ENCODE results near the gene GPR82. TPM values are rescaled to one million over a fixed set of nuclear protein-coding genes. Genes with fewer than 3 reads are reported as not detected.
"Not testable (repeated sequence)": the region's sequence is repeated elsewhere in the genome, so short reads cannot be mapped to it uniquely, and the experiment has no call there.

The GPR82 gene, protein sequence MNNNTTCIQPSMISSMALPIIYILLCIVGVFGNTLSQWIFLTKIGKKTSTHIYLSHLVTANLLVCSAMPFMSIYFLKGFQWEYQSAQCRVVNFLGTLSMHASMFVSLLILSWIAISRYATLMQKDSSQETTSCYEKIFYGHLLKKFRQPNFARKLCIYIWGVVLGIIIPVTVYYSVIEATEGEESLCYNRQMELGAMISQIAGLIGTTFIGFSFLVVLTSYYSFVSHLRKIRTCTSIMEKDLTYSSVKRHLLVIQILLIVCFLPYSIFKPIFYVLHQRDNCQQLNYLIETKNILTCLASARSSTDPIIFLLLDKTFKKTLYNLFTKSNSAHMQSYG
- polyA plus RNA-seq (2013, experiment 1 of 2), result not detected
- polyA plus RNA-seq (2013, experiment 2 of 2), result not detected

DNA sequence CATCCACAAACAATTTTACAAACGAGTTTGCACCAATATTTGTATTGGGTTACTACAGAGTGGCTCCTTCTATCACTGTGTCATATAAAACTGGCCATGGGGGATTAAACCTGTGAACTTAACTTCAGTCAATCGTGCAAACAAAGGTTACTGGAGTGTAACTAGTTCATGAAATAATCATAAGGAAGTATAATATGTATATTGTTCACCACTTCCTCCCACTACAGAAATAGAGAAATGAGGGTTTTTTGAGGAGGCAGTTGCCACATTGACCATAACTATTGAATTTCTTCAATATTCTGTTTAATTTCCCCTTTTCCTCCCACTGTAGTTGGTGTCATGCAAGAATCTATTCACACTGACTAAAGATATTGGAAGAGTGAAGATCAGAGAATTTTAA is at the start of gene GPR82:
TSS of gene GPR82 (plus strand) at position 356 of the 400 bp plus-strand sequence. CDS start 2,846 bp downstream, outside the sequence.
- Histone ChIP-seq H3K27me3 (ENCODE audit: insufficient read depth, low read length) (no peaks in the 10 kb centered on the region), H3K36me3 (ENCODE audit: insufficient read depth, low read length) (no peaks in the 10 kb centered on the region; the same call in 1 of the 2 replicates), H3K4me1 (ENCODE audit: insufficient read depth, low read length) (no peaks in the 10 kb centered on the region), H3K27ac (ENCODE audit: low read depth, low read length) (no peak within 1 kb of the TSS), H3K4me3 (ENCODE audit: low read length) (no peak within 1 kb of the TSS), H3K9ac (ENCODE audit: low read depth, low read length) (no peak within 1 kb of the TSS), H3K9me3 (ENCODE audit: insufficient read depth, low read depth, low read length) (peaks cover 4% of the 10 kb centered on the region; the same call in 1 of the 2 replicates)
- 100% methylated on average over 1 of the region's 2 CpGs for WGBS

DNA sequence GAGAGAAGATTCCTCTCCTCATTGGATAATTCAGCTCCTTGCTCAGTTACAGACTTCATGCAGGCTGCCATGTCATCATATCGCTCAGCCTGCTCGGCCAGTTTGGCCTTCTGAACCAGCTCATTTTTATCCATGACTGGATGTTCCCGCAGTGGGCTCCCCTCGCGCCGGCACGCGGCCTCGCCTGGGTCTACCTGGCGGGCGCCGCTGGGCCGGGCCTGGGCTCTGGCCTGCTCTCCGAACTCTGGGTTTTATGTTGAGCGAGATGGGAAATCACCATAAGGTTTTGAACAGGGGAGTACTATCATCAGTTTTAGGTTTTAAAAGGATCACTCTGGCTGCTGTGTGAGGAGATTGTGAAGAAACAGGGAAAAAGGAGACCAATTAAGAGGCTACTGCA is 47.6 kb upstream of the GPR82 start:
- not testable (repeated sequence) for H3K27ac ChIP-seq (ENCODE audit: low read depth, low read length); H3K4me3 ChIP-seq (ENCODE audit: low read length); H3K9me3 ChIP-seq (ENCODE audit: insufficient read depth, low read depth, low read length); H3K4me1 ChIP-seq (ENCODE audit: insufficient read depth, low read length); H3K27me3 ChIP-seq (ENCODE audit: insufficient read depth, low read length); H3K9ac ChIP-seq (ENCODE audit: low read depth, low read length); H3K36me3 ChIP-seq (ENCODE audit: insufficient read depth, low read length)
- WGBS, result 96% methylated on average over 15 of the region's 15 CpGs

DNA sequence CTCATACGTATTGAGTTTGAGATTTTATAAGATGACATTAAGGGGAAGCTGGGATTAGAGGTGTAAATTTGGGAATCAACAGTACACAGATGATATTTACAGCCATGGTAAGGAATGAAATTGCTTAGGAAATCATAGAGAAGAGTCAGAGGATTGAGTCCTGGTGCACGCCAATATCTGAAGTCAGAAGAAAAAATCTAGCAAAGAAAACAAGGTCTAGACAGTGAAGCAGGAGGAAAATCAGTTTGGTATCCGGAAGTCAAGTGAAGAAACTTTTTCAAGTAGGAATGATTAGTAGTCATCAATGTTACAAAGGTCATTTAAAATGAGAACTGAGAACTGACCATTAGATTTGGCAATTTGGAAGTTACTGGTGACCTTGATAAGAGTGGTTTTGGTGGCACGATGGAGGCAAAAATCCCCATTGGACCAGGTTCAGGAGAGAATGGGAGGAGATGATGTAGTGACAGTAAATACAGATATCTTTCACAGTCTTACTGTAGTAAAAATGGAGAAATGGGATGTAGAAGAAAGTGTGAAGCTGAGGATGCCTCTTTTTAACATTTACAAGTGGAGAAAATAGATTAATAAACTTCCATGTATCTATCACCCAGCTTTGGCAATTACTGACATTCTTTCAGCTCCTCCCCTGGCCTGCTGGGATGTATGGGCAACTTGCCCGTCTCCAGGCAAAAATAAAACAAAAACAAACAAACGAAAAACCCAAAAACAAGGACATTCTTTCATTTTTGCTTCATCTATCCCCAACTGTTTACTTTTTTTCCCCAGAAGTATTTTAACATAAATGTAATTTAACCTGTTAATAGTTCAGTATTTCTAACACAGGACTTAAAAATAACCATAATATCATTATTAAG is 46.6 kb upstream of the GPR82 start:
- Histone ChIP-seq H3K27ac (ENCODE audit: low read depth, low read length) (no peak overlapping the region), H3K4me3 (ENCODE audit: low read length) (no peak overlapping the region), H3K4me1 (ENCODE audit: insufficient read depth, low read length) (no peaks in the 10 kb centered on the region), H3K36me3 (ENCODE audit: insufficient read depth, low read length) (no peaks in the 10 kb centered on the region), H3K9me3 (ENCODE audit: insufficient read depth, low read depth, low read length) (no peaks in the 10 kb centered on the region), H3K9ac (ENCODE audit: low read depth, low read length) (no peak overlapping the region), H3K27me3 (ENCODE audit: insufficient read depth, low read length) (no peaks in the 10 kb centered on the region)
- 94% methylated on average over 6 of the region's 6 CpGs for WGBS

DNA sequence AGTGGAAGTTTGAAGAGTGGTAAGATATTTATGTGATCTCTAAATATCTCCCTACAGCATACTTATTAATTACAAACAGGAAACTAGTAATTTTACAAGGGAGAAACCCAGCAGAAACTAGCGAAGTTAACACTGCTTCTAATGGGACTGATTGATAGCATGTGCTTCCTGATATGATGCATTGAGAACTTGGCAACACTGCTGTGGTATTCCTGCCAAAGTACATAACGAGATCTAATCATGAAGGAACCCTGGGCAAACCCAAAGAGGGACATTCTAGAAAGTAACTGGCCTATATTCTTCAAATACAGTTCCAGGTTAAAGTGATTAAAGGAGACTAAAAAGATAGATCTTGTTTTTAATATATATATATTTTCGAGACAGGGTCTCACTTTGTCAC is 39.8 kb upstream of the GPR82 start:
- Histone ChIP-seq H3K27me3 (ENCODE audit: insufficient read depth, low read length) (no peaks in the 10 kb centered on the region), H3K36me3 (ENCODE audit: insufficient read depth, low read length) (no peaks in the 10 kb centered on the region), H3K4me3 (ENCODE audit: low read length) (no peak overlapping the region), H3K9ac (ENCODE audit: low read depth, low read length) (no peak overlapping the region), H3K4me1 (ENCODE audit: insufficient read depth, low read length) (no peaks in the 10 kb centered on the region), H3K9me3 (ENCODE audit: insufficient read depth, low read depth, low read length) (no peaks in the 10 kb centered on the region), H3K27ac (ENCODE audit: low read depth, low read length) (no peak overlapping the region)
- WGBS, result 94% methylated on average over 3 of the region's 3 CpGs

DNA sequence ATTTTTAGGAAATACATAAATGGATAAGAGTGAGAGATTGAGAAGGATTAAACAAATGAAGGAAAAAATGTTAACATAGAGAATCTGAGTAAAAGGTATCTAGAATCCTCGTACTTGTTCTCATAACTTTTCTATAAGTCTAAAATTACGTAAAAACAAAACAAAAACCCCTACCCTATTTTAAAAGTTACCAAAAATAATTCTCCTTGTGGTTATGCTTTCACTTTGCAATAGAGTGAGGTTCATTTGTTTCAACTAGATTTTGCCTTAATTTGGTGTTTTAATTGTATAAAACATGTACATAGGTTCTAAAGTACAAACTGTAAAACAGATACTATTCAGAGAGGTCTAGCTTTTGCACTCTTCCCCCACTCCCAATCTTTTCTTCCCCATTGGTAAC is 39.0 kb upstream of the GPR82 start:
- Histone ChIP-seq H3K27ac (ENCODE audit: low read depth, low read length) (no peak overlapping the region), H3K9ac (ENCODE audit: low read depth, low read length) (no peak overlapping the region), H3K27me3 (ENCODE audit: insufficient read depth, low read length) (no peaks in the 10 kb centered on the region), H3K9me3 (ENCODE audit: insufficient read depth, low read depth, low read length) (no peaks in the 10 kb centered on the region), H3K4me3 (ENCODE audit: low read length) (no peak overlapping the region), H3K4me1 (ENCODE audit: insufficient read depth, low read length) (no peaks in the 10 kb centered on the region), H3K36me3 (ENCODE audit: insufficient read depth, low read length) (no peaks in the 10 kb centered on the region)
- WGBS, result no CpG with 5 or more reads among the region's 2 CpGs

DNA sequence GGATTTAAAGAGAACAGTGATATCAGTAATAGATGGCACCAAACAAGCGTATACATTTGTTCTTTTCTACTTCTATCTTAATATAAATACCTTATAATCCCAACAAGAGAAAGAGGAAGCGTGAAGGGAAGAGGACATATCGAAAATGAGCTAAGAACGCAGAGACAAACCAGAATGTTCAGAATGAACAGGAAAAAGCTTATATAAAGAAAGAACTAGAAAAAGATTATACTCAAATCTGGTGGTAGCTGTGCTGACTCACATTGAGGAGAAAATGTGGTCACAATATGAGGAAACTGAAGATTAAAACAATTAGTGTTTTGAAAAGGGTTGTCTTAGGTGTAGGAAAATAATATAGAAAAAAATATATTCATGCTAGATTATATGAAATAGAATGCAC is 37.2 kb upstream of the GPR82 start:
- Histone ChIP-seq H3K36me3 (ENCODE audit: insufficient read depth, low read length) (no peaks in the 10 kb centered on the region), H3K27me3 (ENCODE audit: insufficient read depth, low read length) (no peaks in the 10 kb centered on the region), H3K9ac (ENCODE audit: low read depth, low read length) (no peak overlapping the region), H3K9me3 (ENCODE audit: insufficient read depth, low read depth, low read length) (no peaks in the 10 kb centered on the region), H3K4me1 (ENCODE audit: insufficient read depth, low read length) (no peaks in the 10 kb centered on the region), H3K27ac (ENCODE audit: low read depth, low read length) (no peak overlapping the region), H3K4me3 (ENCODE audit: low read length) (no peak overlapping the region)
- 100% methylated on average over 2 of the region's 4 CpGs for WGBS

DNA sequence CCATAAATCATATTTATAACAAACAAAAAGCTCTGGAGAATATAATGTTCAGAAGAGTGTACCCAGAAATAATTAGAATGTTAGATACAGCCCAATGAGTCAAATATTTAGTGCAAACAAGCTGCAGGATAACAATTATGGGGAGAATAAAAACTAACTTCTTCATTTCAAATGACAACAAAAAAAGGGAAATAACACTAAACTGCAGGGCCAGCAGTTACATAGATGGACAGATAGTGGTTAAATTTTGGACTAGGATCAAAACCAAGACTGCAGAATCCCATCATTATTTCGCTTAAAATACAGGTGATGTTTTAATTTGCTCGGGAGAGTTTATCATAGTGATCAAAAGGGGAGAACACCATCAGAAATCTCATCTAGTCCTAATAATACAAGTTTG is 35.8 kb upstream of the GPR82 start:
- Histone ChIP-seq H3K4me3 (ENCODE audit: low read length) (no peak overlapping the region), H3K27ac (ENCODE audit: low read depth, low read length) (no peak overlapping the region), H3K9ac (ENCODE audit: low read depth, low read length) (no peak overlapping the region), H3K9me3 (ENCODE audit: insufficient read depth, low read depth, low read length) (no peaks in the 10 kb centered on the region), H3K4me1 (ENCODE audit: insufficient read depth, low read length) (no peaks in the 10 kb centered on the region), H3K27me3 (ENCODE audit: insufficient read depth, low read length) (no peaks in the 10 kb centered on the region), H3K36me3 (ENCODE audit: insufficient read depth, low read length) (no peaks in the 10 kb centered on the region)
- WGBS, result no CpG with 5 or more reads among the region's 2 CpGs

DNA sequence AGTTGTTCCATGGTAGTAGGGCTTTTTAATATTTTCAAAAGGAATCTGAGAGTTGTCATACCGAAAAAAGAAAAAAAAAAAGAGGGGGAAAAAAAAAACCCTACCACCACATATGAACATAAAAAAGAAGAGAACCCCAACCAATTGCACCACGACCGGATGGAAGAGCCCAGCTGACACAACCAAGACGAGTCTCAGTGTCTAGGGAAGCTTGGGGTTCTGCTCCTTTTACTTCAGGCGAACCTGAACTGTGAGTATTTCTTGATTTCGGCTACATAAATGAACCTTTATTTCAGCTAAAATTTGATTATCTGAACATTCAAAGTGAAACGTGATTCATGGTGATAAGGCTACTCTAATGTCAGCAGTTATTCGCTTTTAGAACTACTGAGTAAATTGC is 35.1 kb upstream of the GPR82 start, which contains the start of gene GPR34:
TSS of gene GPR34 (plus strand) at position 139 of the 400 bp plus-strand sequence. CDS start 6,661 bp downstream, outside the sequence.
- no peaks in the 10 kb centered on the region for H3K4me1 ChIP-seq (ENCODE audit: insufficient read depth, low read length)
- no peak within 1 kb of the TSS for H3K27ac ChIP-seq (ENCODE audit: low read depth, low read length)
- H3K36me3 ChIP-seq (ENCODE audit: insufficient read depth, low read length), result no peaks in the 10 kb centered on the region
- WGBS, result 87% methylated on average over 7 of the region's 8 CpGs
- no peak within 1 kb of the TSS for H3K9ac ChIP-seq (ENCODE audit: low read depth, low read length)
- no peaks in the 10 kb centered on the region for H3K27me3 ChIP-seq (ENCODE audit: insufficient read depth, low read length)
- H3K4me3 ChIP-seq (ENCODE audit: low read length), result no peak within 1 kb of the TSS
- H3K9me3 ChIP-seq (ENCODE audit: insufficient read depth, low read depth, low read length), result no peaks in the 10 kb centered on the region

DNA sequence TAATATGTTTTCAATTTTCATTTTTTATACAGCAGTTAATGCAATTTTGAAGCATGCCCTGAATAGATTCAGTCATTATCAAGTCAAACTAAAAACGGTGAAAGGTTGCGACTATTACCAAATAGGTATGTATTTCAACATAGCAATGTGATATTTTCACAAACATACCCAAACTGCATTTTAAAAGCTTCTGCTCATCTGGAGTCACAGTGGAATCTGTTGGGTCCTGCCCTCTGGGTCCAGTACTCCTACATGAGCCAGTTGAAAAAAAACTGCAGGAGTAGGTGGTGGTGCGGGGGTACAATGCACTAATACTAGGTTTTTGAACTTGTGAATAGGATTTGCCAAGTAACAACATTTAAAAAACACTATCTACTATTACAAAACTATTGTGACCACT is 34.3 kb upstream of the GPR82 start:
- Histone ChIP-seq H3K9me3 (ENCODE audit: insufficient read depth, low read depth, low read length) (no peaks in the 10 kb centered on the region), H3K36me3 (ENCODE audit: insufficient read depth, low read length) (no peaks in the 10 kb centered on the region), H3K27me3 (ENCODE audit: insufficient read depth, low read length) (no peaks in the 10 kb centered on the region), H3K9ac (ENCODE audit: low read depth, low read length) (no peak overlapping the region), H3K4me1 (ENCODE audit: insufficient read depth, low read length) (no peaks in the 10 kb centered on the region), H3K27ac (ENCODE audit: low read depth, low read length) (no peak overlapping the region), H3K4me3 (ENCODE audit: low read length) (no peak overlapping the region)
- 100% methylated on average over 2 of the region's 3 CpGs for WGBS

DNA sequence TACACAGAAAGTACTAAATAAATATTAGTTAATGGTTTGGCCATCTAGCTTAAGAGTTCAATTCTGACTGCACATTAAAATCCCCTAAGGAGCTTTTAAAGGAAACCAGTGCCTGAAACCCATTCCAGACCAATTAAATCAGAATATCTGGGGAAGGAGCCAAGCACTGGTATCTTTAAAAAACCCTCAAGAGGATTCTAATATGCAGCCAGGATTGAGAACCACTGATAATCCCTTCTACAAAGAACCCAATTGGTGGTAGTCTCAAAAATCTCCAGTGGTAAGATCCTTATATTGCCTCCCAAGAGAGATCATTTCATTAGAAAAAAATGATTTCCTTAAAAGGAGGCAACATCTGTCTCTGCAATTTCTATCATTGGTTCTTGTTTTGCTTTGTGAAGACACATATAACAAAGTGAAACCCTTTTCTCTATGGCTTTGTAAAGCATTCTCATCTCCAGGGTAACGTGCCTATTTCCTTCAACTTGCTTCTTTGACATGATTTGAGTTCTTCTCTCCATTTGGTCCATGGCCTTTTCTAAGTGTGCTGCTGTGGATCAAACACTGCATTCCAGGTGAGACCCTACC is 31.7 kb upstream of the GPR82 start:
- H3K4me1 ChIP-seq (ENCODE audit: insufficient read depth, low read length), result no peaks in the 10 kb centered on the region
- no peak overlapping the region for H3K9ac ChIP-seq (ENCODE audit: low read depth, low read length)
- H3K27ac ChIP-seq (ENCODE audit: low read depth, low read length), result no peak overlapping the region
- no peaks in the 10 kb centered on the region for H3K27me3 ChIP-seq (ENCODE audit: insufficient read depth, low read length)
- WGBS, result 96% methylated on average over 1 of the region's 1 CpG
- H3K36me3 ChIP-seq (ENCODE audit: insufficient read depth, low read length), result no peaks in the 10 kb centered on the region
- H3K9me3 ChIP-seq (ENCODE audit: insufficient read depth, low read depth, low read length), result no peaks in the 10 kb centered on the region
- H3K4me3 ChIP-seq (ENCODE audit: low read length), result no peak overlapping the region

DNA sequence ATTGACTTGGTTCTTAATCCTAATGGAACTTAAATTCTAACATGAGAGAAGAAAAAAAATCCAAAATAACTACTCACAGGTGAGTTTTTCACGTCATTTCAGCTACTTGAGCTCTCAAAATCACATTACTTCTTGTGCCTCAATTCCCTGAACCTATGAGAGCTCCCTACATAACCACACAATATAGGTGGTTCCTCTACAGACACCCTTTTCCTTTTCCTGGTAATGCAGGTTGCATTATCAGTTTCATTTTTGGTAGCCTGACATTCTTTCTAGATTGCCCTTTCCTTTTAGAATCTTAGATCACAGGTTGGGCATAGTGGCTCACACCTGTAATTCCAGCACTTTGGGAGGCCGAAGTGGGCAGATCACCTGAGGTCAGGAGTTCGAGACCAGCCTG is 31.0 kb upstream of the GPR82 start:
- H3K36me3 ChIP-seq (ENCODE audit: insufficient read depth, low read length), result no peaks in the 10 kb centered on the region
- H3K4me1 ChIP-seq (ENCODE audit: insufficient read depth, low read length), result no peaks in the 10 kb centered on the region
- no peak overlapping the region for H3K4me3 ChIP-seq (ENCODE audit: low read length)
- H3K27ac ChIP-seq (ENCODE audit: low read depth, low read length), result no peak overlapping the region
- H3K9me3 ChIP-seq (ENCODE audit: insufficient read depth, low read depth, low read length), result no peaks in the 10 kb centered on the region
- no peaks in the 10 kb centered on the region for H3K27me3 ChIP-seq (ENCODE audit: insufficient read depth, low read length)
- 96% methylated on average over 1 of the region's 3 CpGs for WGBS
- no peak overlapping the region for H3K9ac ChIP-seq (ENCODE audit: low read depth, low read length)
